ENCODE results near the gene LOXL3. TPM values are rescaled to one million over a fixed set of nuclear protein-coding genes. Genes with fewer than 3 reads are reported as not detected.

The LOXL3 gene
- polyA plus RNA-seq, 1 donor from 2014 or later = 20.1 TPM

DNA sequence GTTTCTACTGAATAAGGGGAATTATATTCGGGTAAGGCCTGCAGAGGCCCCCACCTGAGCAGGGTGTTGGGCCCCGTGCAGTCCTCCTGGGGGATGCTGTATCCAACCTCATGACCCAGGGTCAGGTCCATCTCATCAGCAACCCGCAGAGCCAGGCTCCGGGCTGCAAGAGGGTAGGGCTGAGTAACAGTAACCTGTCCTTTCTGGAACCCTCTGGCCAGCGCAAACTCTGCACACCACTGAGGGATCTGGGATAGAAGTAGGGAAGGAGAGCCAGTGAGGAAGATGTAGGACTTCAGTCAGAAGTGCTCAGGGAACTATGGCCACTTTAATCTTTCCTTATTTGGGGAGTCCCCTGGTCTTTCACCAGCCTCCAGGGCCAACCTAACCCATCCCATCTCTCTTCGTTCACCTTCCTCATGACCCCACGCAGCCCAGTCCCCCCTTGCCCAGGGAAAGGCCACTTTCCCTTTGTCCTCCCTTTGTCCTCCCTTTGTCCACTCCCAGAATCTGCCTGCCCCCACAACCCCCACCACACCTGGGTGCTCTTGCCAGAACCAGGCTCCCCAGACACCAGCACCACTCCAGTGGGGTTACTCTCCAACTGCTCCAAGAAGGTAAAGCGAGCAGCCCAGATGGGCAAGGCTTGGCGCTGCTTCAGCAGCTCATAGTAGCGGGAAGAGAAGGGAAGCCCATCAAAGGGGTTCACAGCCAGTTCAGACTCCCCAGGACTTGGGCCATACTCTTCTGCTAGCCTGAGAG is 28.6 kb downstream of the LOXL3 start:
- Histone ChIP-seq H3K9ac (ENCODE audit: low read length) (no peak overlapping the region), H3K4me2 (ENCODE audit: low read length) (no peak overlapping the region), H3K27me3 (ENCODE audit: insufficient read depth, low read depth, low read length) (peaks cover 22% of the 10 kb centered on the region), H2AFZ (ENCODE audit: low read depth, low read length) (no peak overlapping the region), H3K36me3 (ENCODE audit: insufficient read depth, low read length) (no peaks in the 10 kb centered on the region), H3K4me3 (ENCODE audit: low read length) (no peak overlapping the region), H3K79me2 (replicated peaks; ENCODE audit: insufficient read depth, low read length) (peaks cover 11% of the 10 kb centered on the region), H3F3A (ENCODE audit: insufficient read depth, low read length, poor library complexity, severe bottlenecking) (no peaks in the 10 kb centered on the region), H4K20me1 (ENCODE audit: insufficient read depth) (no peaks in the 10 kb centered on the region), H3K9me3 (ENCODE audit: low read length) (no peaks in the 10 kb centered on the region), H3K9me2 (ENCODE audit: insufficient read depth, low read length) (no peaks in the 10 kb centered on the region), H3K27ac (ENCODE audit: low read length) (no peak overlapping the region)
- TF ChIP-seq SMC3 (conservative IDR thresholded peaks at IDR 0.05; ENCODE audit: poor library complexity) (no peak), MXI1 (conservative IDR thresholded peaks at IDR 0.05; ENCODE audit: poor library complexity, severe bottlenecking) (no peak), EZH2 (IDR thresholded peaks at IDR 0.05; ENCODE audit: borderline replicate concordance, insufficient read depth, low read length, poor library complexity, severe bottlenecking) (no peak), TAF1 (IDR thresholded peaks at IDR 0.05; ENCODE audit: low read depth) (no peak), POLR2AphosphoS5 (IDR thresholded peaks at IDR 0.05) (no peak), EP300 (conservative IDR thresholded peaks at IDR 0.05; ENCODE audit: poor library complexity, severe bottlenecking) (no peak), RAD21 (conservative IDR thresholded peaks at IDR 0.05) (no peak)
- TF ChIP-seq, protein P1, sequence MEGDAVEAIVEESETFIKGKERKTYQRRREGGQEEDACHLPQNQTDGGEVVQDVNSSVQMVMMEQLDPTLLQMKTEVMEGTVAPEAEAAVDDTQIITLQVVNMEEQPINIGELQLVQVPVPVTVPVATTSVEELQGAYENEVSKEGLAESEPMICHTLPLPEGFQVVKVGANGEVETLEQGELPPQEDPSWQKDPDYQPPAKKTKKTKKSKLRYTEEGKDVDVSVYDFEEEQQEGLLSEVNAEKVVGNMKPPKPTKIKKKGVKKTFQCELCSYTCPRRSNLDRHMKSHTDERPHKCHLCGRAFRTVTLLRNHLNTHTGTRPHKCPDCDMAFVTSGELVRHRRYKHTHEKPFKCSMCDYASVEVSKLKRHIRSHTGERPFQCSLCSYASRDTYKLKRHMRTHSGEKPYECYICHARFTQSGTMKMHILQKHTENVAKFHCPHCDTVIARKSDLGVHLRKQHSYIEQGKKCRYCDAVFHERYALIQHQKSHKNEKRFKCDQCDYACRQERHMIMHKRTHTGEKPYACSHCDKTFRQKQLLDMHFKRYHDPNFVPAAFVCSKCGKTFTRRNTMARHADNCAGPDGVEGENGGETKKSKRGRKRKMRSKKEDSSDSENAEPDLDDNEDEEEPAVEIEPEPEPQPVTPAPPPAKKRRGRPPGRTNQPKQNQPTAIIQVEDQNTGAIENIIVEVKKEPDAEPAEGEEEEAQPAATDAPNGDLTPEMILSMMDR (IDR thresholded peaks at IDR 0.05; ENCODE audit: poor library complexity, severe bottlenecking) = no peak
- TF ChIP-seq, protein P2, sequence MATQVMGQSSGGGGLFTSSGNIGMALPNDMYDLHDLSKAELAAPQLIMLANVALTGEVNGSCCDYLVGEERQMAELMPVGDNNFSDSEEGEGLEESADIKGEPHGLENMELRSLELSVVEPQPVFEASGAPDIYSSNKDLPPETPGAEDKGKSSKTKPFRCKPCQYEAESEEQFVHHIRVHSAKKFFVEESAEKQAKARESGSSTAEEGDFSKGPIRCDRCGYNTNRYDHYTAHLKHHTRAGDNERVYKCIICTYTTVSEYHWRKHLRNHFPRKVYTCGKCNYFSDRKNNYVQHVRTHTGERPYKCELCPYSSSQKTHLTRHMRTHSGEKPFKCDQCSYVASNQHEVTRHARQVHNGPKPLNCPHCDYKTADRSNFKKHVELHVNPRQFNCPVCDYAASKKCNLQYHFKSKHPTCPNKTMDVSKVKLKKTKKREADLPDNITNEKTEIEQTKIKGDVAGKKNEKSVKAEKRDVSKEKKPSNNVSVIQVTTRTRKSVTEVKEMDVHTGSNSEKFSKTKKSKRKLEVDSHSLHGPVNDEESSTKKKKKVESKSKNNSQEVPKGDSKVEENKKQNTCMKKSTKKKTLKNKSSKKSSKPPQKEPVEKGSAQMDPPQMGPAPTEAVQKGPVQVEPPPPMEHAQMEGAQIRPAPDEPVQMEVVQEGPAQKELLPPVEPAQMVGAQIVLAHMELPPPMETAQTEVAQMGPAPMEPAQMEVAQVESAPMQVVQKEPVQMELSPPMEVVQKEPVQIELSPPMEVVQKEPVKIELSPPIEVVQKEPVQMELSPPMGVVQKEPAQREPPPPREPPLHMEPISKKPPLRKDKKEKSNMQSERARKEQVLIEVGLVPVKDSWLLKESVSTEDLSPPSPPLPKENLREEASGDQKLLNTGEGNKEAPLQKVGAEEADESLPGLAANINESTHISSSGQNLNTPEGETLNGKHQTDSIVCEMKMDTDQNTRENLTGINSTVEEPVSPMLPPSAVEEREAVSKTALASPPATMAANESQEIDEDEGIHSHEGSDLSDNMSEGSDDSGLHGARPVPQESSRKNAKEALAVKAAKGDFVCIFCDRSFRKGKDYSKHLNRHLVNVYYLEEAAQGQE (IDR thresholded peaks at IDR 0.05; ENCODE audit: borderline replicate concordance) = no peak

- no peaks in the 10 kb centered on the region for H3K9me3 ChIP-seq (ENCODE audit: low read length)
- no peaks in the 10 kb centered on the region for H3K9me2 ChIP-seq (ENCODE audit: insufficient read depth, low read length)
- H3K4me3 ChIP-seq (ENCODE audit: low read length) = no peak overlapping the region
- H3K4me2 ChIP-seq (ENCODE audit: low read length) = no peak overlapping the region
- peaks cover 9% of the 10 kb centered on the region for H3K79me2 ChIP-seq (replicated peaks; ENCODE audit: insufficient read depth, low read length)
- no peak for TF ChIP-seq EZH2 (IDR thresholded peaks at IDR 0.05; ENCODE audit: borderline replicate concordance, insufficient read depth, low read length, poor library complexity, severe bottlenecking)
- no peak for TF ChIP-seq TAF1 (IDR thresholded peaks at IDR 0.05; ENCODE audit: low read depth)
- TF ChIP-seq MXI1 (conservative IDR thresholded peaks at IDR 0.05; ENCODE audit: poor library complexity, severe bottlenecking) = no peak
- TF ChIP-seq, protein P1 (IDR thresholded peaks at IDR 0.05; ENCODE audit: poor library complexity, severe bottlenecking) = no peak
- TF ChIP-seq EP300 (conservative IDR thresholded peaks at IDR 0.05; ENCODE audit: poor library complexity, severe bottlenecking) = no peak
- TF ChIP-seq, protein P2 (IDR thresholded peaks at IDR 0.05; ENCODE audit: borderline replicate concordance) = no peak
- no peak for TF ChIP-seq POLR2AphosphoS5 (IDR thresholded peaks at IDR 0.05)
- no peak for TF ChIP-seq RAD21 (conservative IDR thresholded peaks at IDR 0.05)
- no peak for TF ChIP-seq SMC3 (conservative IDR thresholded peaks at IDR 0.05; ENCODE audit: poor library complexity)
- no peaks in the 10 kb centered on the region for H3F3A ChIP-seq (ENCODE audit: insufficient read depth, low read length, poor library complexity, severe bottlenecking)
- H2AFZ ChIP-seq (ENCODE audit: low read depth, low read length) = no peak overlapping the region
- H3K27me3 ChIP-seq (ENCODE audit: insufficient read depth, low read depth, low read length) = peaks cover 33% of the 10 kb centered on the region
- H3K36me3 ChIP-seq (ENCODE audit: insufficient read depth, low read length) = no peaks in the 10 kb centered on the region
- H3K27ac ChIP-seq (ENCODE audit: low read length) = no peak overlapping the region
- no peaks in the 10 kb centered on the region for H4K20me1 ChIP-seq (ENCODE audit: insufficient read depth)
- H3K9ac ChIP-seq (ENCODE audit: low read length) = no peak overlapping the region
Observed at GRCh38 chr2:74524005-74524404, 29.7 kb downstream of the LOXL3 start.
